Brain microvascular endothelial cell (primary cell): ENCODE data around the gene FOXN1.
"Not testable (repeated sequence)": the region's sequence is repeated elsewhere in the genome, so short reads cannot be mapped to it uniquely, and the experiment has no call there.

ENCODE experiments used
- DNase-seq: peaks from one replicate; pipeline ENCODE4 v3.0.0-alpha.2; 2020
- H3K27ac ChIP-seq: fragments of 250-450 bp; sonication (Bioruptor Pico); 2 replicates; pipeline ENCODE4 v1.5.1; 2020; ENCODE audit warnings: mild to moderate bottlenecking, moderate library complexity
- H3K27me3 ChIP-seq: fragments of 250-450 bp; sonication (Bioruptor Pico); replicated peaks from 2 replicates; pipeline ENCODE4 v1.5.1; 2020; ENCODE audit warnings: mild to moderate bottlenecking
- H3K36me3 ChIP-seq: fragments of 250-450 bp; sonication (Bioruptor Pico); replicated peaks from 2 replicates; pipeline ENCODE4 v1.5.1; 2020; ENCODE audit warnings: mild to moderate bottlenecking
- H3K4me3 ChIP-seq: 2 replicates; pipeline ENCODE4 v1.5.1; 2011; ENCODE audit warnings: low read depth, mild to moderate bottlenecking, control low read depth, low read length, moderate library complexity
- CTCF ChIP-seq: IDR thresholded peaks from 2 replicates; pipeline ENCODE4 v1.5.1; 2011; ENCODE audit warnings: low read depth, mild to moderate bottlenecking, moderate library complexity, low read length, control low read depth, inconsistent platforms; ENCODE audit errors: missing control alignments
- in situ Hi-C: cut with HindIII; loops from 2 replicates; pipeline ENCODE4 v1.10.0; 2017; ENCODE audit warnings: low sequenced_read_pairs, low pct_ligation_motif_present

Gene FOXN1

GRCh38 chr17:28575126-28575795, 69.1 kb downstream of the FOXN1 start:
- TF ChIP-seq CTCF: peak; percentile 8
- no peak overlapping the region for H3K27ac ChIP-seq
- H3K27me3 ChIP-seq: no peaks in the 10 kb centered on the region
- no peak overlapping the region for H3K4me3 ChIP-seq
- DNase-seq: no peak
- in situ Hi-C loops: no loop called here
- peaks cover 10% of the 10 kb centered on the region for H3K36me3 ChIP-seq

GRCh38 chr17:28576016-28576415, 69.9 kb downstream of the FOXN1 start:
- in situ Hi-C loops, H3K4me3 ChIP-seq, H3K27ac ChIP-seq, H3K27me3 ChIP-seq, DNase-seq: not testable (repeated sequence)
- peaks cover 10% of the 10 kb centered on the region for H3K36me3 ChIP-seq

- peak; percentile 87 for DNase-seq
- peak; percentile 13 for TF ChIP-seq CTCF
- peak within 1 kb of the TSS; percentile 41 for H3K4me3 ChIP-seq
- H3K36me3 ChIP-seq: peaks cover 10% of the 10 kb centered on the region
- in situ Hi-C loops: no loop called here
- no peak within 1 kb of the TSS for H3K27ac ChIP-seq
- H3K27me3 ChIP-seq: no peaks in the 10 kb centered on the region
Observed at GRCh38 chr17:28576758-28577465, 70.8 kb downstream of the FOXN1 start, which contains the start of gene ALDOC. Gene ALDOC, minus strand, starts transcription at chr17:28576895. Its CDS starts 1,363 bp downstream, at chr17:28575532.

- no peaks in the 10 kb centered on the region for H3K27me3 ChIP-seq
- DNase-seq: no peak
- peaks cover 12% of the 10 kb centered on the region for H3K36me3 ChIP-seq
- in situ Hi-C loops: no loop called here
- TF ChIP-seq CTCF: no peak
- H3K27ac ChIP-seq: no peak overlapping the region
- no peak overlapping the region for H3K4me3 ChIP-seq
Observed at GRCh38 chr17:28577466-28577824, 71.3 kb downstream of the FOXN1 start.

- H3K36me3 ChIP-seq: peaks cover 16% of the 10 kb centered on the region
Observed at GRCh38 chr17:28578246-28579195, 72.4 kb downstream of the FOXN1 start.

More at GRCh38 chr17:28578246-28579195, 72.4 kb downstream of the FOXN1 start:
- Histone ChIP-seq H3K27ac (no peak overlapping the region), H3K27me3 (no peaks in the 10 kb centered on the region), H3K4me3 (no peak overlapping the region)
- DNase-seq: no peak
- TF ChIP-seq CTCF: no peak
- in situ Hi-C loops: no loop called here
